ENCODE results near the gene MEIS1.
A peak's percentile ranks its signal among the peaks of the same experiment; 100 is the strongest.

Gene MEIS1

DNA sequence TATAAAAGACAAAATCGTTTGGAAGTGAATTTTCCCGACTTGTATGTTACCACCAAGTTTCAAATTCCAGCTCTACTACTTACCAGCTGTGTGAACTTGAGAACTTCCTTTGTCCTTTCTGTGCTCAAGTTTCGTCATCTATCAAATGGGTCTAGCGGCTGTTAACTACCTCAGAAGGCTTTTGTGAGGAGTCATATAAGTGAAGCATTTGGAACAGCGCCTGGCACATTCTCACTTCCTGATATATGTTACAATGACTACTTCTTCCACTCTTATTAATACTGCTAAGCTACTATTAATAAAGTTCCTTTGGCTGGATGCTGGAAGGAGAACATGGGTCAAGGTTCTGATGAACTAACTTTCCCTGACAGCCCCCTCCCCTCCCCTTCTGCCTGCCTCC lies 104.5 kb downstream of the MEIS1 start:
- no peak for DNase-seq

DNA sequence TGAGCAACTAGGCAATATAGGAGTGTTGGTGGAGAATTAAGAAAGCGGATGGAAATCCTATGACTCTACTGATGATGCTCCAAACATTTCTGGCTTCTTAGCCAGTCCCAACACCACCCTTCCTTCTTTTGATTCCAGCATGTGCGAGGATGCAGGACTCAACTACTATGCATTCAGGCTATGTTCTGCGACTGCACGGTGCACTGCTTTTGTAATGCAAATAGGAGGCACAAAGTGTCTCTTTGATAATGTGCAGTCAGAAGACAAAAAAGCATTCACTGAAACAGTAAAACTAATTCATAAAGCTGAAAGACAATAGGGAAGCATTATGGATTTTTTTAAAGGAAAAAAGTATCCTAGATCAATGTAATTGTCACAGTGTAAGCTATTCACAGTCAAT lies 106.7 kb downstream of the MEIS1 start:
- DNase-seq, result no peak

DNA sequence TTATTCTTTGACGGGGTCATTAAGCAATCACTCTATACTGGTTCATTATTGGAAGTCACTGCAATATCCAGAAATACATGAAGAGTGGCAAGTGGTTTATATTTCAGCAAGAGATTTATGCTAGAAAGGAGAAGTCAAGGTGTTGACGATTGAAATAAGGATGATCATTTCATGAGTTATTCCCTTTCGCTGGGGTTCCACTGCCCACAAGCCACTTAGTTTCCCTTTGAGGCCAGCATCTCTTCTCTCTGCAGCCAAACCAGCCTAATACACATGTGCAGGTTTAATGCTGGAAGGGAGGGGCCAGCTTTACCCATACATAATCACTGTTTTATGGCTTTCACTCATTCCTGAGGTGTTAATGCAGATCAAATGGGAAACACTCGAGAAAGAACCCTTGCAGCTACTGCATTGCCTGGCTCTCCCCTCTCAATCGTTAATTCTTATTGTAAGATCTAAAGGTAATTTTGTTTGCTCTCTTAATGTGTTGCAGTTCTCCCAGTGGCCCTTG lies 108.4 kb downstream of the MEIS1 start:
- no peak for DNase-seq

DNA sequence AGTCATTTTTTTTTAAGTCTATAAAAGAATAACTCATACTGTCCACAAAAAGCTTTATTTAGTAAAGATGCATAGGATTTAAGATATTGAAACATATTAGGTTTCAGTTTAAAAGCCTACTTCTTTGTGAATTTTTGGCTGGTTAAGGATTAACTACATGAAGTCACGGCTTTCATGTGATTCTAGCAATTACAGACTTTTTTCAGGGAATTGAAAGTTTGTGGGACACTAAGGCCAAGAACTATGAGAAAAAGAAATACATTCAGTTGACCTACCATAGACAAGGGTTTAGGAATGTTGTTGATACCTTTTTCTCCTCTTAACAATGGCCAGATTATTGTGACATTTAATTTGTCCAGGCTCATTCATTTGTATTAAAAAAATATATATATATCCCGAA lies 109.3 kb downstream of the MEIS1 start:
- DNase-seq, result no peak

DNA sequence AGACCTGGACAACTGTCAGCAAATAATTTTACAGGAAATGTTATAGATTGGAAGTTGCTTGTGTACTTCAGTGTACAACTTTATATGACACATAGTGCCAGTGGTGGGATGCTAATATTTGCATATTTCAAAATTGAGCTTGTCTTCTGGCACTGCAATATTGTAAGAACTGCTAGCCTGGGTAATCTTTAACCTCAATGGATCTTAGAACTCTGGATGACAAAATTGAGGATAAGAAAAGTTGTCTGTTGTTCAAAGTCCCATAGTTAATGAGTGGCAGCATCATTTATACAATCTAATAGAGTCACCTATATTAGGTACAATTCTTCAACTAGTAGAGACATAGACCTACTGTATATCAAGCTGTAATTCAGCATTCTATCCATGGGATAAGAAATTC lies 110.3 kb downstream of the MEIS1 start:
- no peak for DNase-seq

DNA sequence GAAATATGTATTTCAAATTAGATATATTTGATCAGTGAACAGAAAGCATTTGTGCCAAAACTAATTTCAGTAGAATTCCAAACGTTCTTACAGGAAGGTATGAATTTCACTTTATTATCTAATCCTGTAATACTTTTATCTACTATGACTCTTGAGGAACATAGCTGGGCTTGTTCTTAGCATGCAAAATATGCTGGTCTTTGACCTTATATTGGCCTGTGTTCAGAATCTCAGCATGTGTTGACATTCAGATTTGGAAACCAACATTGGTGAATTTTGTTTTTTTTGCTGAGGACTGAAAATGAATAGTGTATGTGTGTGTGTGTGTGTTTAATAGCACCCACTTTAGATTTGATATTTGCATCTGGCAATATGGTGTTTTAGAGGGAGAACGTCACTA lies 112.2 kb downstream of the MEIS1 start:
- no peak for DNase-seq

DNA sequence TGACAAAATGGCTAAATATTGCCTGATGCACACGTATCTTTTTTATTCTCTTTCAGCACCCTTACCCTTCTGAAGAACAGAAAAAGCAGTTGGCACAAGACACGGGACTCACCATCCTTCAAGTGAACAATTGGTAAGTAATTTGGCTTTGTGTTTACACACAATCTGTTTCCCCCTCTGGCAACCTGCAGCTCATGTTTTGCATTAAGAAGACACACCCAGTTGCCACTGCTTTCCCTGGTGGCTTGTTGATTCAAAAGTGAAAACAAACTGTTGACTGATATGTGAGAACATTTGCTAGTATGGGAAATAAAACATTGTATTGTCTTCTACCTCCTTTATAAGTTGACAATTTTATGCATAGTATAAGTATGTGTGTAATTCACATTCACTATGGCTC lies 113.0 kb downstream of the MEIS1 start:
- no peak for DNase-seq

DNA sequence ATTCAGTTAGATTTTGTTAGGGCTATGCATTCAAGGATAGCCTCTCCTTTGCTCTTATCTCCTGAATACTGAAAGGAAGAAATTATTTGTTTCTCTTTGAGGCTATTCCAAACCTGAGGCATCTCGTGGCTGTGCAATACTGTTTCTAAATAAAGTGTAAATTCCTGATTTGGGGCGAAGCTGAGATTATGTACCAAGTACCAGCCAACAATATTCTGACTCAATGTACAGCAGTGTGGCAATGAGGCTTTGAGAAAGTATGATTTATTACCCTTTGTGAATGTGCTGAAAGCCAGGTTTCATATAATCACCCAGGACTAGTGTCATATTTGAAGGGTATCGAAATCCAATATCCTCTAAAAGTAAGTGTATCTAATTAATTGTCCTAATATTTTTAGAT lies 113.5 kb downstream of the MEIS1 start:
- no peak for DNase-seq

DNA sequence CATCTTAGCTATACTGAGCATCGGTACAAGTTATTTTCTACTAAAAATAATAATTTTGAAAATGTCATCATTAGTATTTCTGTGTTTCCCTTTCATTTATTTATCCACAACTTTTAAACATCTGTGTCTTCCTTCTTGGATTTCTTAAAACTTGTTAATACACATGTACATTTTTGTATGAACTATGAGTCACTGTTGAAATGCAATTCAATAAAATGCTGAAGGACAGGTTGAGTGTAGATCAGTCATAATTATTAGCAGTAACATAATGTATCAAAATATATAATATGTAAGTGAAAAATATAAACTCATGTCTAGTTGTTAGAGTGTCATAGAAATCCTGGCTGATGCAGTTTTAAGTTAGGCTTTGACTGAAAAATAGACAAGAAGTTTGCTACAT lies 115.9 kb downstream of the MEIS1 start:
- DNase-seq, result no peak

DNA sequence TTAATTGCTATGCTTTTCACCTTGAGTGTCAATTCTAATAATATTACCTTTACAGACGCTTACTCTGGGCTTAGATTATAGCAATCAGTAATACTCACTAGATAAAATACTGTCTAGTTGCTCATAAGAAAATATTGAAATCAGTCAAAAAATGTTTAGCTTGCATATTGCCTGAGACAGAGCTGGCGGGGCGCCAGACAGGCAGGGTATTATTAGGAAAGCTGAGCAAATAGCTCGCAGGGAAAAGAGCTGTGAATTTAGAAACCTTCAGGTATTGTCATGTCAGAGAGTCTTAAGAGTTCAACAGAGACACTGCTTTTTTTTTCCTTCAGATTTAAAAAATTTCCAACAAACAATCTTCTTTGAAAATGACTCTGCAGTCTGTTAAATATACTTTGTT lies 118.4 kb downstream of the MEIS1 start:
- no peak for DNase-seq

DNA sequence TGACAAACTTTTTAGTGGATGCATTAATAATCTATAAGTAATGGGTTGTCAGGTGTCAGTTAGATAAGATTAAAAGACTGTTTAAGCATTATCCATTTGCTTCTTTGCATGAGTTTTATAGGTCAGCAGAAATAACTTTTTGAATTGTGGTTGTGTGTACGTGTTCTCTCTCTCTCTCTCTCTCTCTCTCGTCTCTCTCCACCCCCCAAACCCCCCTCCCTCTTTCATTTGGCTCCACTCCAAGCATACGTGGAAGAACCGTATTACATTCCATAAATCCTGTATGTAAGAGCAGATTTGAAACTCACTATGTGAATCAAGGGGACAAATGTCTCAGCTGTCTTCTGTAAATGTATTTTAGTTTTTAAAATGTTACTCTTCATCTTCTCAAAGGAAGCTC lies 120.2 kb downstream of the MEIS1 start:
- DNase-seq, result no peak

DNA sequence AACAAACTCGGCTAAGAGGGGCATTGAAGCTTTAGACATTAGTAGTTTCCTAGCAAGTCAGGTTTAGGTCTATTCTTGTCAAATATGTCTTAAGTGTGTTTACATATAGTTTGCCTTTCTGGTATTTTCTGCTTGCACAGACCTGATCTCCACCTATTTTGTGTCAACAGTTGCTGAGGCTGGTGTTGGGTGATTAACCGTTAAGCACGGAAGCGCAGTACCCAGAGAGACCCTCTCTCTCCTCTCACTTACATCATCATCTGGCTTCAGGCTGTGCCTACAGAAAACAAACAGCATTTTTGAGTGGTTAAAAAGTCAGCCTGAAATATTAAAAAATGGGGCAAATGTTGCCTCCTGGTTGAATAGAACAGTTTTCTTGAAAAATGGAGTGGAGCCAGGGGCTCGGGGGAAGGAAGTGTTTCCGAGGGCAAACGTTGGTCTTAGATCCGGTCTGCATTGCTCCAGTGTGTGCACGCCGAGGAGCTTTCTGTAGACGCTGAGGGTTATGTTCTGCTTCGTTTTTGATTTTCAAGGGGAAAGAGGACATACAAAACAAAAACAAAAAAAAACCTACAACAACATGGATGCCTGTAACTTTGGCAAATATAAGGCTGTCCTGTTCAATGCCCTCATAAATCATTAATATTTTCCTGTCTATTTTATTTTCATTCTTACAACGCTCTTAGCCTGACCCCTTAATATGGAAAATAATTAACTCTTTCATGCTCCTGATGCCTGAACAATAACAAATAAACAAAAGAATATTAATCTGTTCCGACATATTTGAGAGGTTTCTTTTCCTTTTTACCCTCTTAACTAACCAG lies 120.8 kb downstream of the MEIS1 start:
- DNase-seq, result no peak

DNA sequence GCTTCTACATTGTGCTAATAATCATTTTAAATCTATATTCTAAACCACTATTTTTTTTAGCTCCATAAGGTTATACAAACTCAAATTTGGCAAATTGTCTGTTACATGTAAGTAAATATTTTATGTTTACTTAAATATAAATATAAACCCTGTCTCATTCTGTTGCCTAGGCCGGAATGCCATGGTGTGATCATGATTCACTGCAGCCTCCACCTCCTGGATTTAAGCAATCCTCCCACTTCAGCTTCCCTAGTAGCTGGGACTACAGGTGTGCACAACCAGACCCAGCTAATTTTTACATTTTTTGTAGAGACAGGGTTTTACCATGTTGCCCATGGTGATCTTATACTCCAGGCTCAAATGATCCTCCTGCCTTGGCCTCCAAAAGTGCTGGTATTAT lies 124.7 kb downstream of the MEIS1 start:
- no peak for DNase-seq

DNA sequence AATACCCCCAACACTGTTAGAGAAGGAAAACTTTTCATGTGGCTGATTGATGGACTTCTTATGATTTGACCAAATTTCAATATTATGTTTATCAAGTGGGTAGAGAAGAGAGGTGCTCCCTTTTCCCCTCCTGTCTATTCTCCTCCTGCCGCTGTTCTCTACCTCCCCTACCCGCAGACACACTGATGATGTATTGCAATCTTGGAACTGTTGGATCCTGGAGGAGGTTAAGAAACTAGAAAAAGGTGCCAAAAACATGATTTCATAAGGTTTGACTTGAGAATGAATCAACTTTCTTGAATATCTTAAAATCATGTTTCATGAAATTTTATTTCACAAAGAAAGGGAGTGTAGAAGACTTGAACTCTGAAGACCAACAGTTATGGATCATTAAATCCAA lies 125.8 kb downstream of the MEIS1 start:
- DNase-seq, result no peak

DNA sequence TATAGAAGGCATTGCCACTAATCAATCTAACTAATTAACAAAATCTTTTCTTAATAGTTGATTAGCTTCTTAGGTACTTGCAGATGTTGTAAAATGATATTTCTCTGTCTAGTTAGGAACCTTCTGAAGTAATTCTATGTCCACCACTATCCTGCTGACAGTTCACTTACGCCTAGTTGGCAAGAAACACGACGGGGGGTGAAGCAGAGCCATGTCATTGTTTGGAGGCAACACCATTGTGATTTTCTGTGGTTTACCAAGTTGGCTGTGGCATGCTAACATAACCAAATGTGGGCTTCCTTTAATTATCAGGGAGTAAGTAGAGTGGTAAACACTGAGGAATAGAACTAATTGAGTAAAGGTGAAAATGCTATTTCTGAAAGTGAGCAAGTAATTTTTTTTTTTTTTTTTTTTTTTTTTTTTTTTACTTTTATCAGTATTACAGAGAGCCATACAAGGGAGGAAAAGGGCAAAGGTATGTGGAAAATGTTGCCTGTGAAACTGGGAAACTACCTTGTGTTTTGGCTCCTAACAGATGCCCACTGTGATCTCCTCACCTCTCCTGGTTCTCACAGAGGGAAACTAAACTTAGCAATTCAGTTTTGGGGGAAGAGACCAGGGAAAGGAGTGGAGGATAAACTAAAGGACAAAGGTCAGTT lies 126.8 kb downstream of the MEIS1 start:
- no peak for DNase-seq

DNA sequence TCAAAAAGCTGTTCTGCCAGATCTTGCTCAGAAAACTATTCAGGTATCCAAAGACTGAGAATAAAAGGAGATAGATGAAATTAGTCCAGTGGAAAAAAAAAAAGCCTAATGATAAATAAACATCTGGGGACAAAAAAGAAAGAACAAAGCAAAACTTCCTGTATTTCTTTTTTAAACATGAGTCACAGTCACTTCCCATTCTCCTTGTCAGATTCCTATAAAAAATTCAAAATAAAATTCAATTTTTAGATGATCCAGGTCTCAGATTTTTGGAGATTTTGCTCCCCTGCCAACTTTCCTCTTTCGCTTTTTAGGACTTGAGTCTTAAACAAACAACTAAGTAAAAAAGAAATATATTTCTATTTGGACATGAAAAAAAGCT lies 127.4 kb downstream of the MEIS1 start:
- DNase-seq, result no peak

DNA sequence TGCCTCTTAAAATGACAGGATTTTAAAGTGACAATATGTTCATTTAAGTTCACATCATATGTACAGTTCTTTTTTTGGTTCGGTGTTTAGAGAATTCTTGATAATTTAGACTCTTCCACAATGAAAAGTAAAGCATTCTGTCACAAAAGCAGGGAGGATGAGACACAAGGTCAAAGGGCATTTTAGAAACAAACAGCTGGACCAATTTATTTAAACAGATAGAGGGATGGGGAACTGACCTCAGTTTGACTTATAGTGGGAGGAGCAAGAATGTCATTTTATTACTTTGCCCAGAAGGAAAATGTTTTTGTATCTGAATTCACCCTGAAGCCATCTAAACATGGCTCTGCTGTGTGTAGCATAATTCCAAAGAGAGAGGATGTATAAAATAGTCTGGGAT lies 128.5 kb downstream of the MEIS1 start:
- DNase-seq, result no peak

DNA sequence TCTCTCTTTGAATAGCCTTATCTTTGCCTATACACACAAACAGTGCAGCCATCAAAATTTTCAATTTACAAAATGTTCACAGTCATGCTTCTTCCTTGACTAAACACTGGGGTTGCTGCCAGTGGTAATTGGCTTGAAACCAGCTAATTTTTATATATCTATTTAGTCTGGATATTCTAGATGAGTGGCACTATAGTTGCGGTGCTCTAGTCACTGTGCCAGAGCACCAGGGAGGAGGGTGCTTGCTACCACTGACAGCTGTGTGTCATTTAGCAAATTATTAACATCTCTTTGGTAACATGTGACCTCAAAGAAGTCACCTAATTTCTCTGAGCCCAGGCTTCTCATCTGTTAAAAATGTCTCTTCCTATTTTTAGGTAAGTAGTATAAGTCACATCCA lies 130.4 kb downstream of the MEIS1 start:
- DNase-seq, result no peak

DNA sequence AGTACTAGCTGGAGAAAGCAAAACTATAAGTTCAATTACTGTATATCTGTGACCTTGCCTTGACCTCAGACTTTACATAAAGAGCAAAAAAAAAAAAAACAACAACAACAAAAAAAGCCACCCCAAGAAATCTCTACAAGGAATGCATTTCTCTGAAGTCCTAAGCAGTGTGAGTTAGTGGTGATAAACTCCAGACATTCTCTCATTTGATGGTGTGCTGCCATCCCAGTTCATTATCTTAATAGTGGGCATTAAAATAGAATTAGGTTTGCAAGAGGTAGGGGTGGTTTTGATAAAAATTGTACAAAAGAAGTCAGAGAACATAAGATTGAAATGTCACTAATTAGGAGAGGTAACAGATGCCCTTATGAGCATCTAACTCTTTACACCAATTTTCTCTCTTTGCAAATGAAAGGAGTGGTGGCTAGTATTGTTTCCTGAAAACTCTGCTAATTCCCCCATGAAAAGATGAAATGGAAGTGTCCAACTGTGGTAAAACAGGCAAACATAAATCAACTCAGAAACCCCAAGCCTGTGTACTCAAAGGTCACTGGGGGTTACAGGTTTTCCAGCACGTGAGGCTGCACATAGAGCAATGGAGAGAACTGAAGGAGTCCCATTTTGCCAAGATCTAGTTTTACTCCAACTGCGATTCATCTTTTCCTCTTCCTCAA lies 131.9 kb downstream of the MEIS1 start:
- DNase-seq, result no peak

DNA sequence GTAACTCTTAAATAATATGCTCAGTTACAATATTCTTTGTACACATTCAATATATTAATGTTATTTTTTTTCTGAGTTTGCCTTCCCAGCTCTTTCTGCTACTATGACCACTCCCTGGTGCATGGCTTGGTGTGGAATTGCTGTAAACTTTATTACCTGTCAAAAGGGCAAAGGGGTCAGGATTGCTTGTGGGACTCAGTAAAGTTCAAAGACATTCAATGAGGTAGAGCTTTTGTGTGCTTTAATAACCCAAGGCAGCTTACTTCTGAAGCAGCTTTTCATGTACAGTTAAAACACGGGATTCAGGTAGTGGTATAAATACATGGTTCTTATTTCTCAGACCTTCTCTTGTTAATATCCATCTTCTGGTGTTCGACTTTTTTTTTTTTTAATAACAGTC lies 132.8 kb downstream of the MEIS1 start:
- no peak for DNase-seq

DNA sequence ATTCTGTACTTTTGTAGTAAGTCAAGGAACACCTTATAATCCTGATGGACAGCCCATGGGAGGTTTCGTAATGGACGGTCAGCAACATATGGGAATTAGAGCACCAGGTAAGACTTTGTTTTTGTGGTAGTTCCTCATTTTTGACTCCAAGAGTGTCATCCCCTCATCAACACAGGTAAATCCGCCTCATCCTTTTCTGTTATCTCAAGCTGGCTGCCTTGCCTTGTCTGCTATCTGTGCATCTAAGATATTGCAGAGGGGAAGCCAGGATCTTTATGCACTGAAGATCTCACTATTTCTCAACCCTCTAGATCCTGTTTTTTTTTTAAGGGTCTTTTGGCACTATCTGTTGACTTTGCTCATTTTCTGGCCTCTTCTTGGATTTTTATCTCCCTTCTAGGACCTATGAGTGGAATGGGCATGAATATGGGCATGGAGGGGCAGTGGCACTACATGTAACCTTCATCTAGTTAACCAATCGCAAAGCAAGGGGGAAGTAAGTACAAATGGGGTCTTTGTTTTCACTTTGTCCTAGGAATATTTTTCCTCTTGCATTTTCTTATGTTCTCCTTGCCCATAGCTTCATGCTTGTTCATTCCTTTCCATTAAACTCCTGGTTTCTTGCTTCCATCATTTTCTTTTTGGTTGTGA lies 133.8 kb downstream of the MEIS1 start:
- no peak for DNase-seq

DNA sequence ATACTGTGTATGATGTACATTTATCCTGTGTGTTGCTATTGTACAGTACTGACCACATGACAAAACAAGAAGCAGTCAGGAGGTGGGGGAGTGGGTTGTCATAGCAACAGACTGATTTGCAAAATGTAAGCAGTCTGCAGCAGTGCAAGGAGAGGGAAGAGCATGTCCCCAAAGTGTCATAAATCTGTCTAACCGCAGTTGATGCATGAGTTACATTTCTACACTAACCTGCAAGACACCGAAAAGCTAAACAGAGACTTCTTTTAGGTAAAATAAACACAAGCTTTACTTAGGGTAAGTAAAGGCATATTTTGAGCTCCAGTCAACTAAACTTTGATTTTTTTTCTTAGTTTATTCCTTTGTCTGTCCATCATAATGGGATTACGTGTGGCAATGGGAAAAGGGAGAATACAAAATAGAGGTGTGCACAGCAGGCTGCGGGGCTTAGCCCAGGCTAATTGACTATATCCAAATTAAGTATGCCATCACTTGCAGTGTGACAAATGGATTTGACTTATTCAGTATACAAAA lies 134.5 kb downstream of the MEIS1 start:
- peak; percentile 32 for DNase-seq

DNA sequence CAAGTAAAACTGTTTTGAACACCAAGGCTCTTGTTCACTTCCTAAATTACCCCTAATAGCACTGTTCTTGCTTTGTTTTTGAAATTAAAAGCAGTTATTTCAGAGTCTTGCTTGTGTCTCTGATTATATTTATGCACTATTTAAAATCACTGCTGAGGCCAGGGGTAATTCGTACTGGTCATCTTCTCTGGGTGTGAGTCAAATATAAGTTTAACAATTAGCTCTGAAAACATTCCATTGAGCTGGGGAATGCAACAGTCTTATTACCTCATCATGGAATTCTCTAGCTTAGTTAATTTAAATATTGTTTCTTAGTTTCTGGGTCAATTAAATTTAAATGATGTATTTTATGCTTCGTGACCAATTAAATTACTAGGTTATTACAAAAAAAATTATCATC lies 135.0 kb downstream of the MEIS1 start:
- DNase-seq, result no peak

Measured in inflammatory macrophage treated with lipopolysaccharide for 4 hours (primary cell).